ENCODE measurements around the gene ZNF165.

- TF ChIP-seq CTCF (IDR thresholded peaks at IDR 0.05; ENCODE audit: poor library complexity) = no peak
- TF ChIP-seq EZH2phosphoT487 (IDR thresholded peaks at IDR 0.05; ENCODE audit: low read depth, severe bottlenecking, unreplicated experiment) = no peak
Measured at GRCh38 chr6:28060405-28060804, 20.0 kb upstream of the ZNF165 start.
